Measurements from ENCODE around the gene MOCS1. TPM values are rescaled to one million over a fixed set of nuclear protein-coding genes. Genes with fewer than 3 reads are reported as not detected.

The MOCS1 gene
- total and polyA plus RNA-seq, 4 donors: 6.7 to 36.2 (median 29.2) TPM

DNA sequence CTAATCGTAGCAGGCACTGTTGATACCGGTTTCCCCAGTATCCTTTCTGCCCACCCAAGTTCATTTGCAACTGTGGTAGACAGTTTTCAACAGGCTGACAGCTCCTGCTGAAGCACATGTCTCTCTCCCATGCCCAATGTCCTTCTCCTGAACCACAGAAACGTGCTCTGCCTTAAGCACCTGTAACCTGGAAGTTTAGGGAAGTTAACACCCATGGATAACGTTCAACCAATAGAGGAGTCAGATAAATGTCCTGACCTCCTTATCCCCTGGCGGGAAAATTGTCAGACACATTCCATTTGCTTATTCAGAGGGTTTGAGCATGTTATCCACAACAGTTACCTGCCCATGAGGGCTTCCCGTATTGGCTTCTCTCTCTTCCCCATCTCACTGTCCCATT is 29.8 kb upstream of the MOCS1 start:
- 75% methylated on average over 6 of the region's 6 CpGs for WGBS
- DNase-seq (ENCODE audit: low spot score): no peak
- H3K4me3 ChIP-seq (ENCODE audit: low read depth in 1 of 3, low read length in 3 of 3): no peak overlapping the region

DNA sequence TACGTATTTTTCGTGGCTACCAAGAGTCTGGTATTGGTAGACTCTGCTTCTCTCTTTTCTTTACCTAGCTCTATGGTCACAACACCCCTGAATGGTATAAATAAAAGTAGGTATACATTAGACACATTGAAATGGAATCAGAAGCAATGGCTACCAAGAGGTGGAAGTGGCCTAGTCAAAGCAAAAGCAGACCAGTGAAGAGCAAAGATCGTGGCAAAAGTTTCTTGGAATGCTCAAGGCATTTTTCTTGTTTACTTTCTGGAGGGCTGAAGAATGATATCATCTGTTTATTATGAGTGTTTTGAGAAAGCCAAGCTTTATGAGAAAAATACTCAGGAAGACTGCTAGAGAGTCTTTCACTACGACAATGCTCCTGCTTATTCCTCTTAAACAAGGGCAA is 28.6 kb upstream of the MOCS1 start:
- H3K27ac ChIP-seq (ENCODE audit: low read depth in 1 of 2, low read length in 2 of 2): no peak overlapping the region
- H3K9ac ChIP-seq (ENCODE audit: low read depth in 1 of 2, low read length in 2 of 2): no peak overlapping the region
- TF ChIP-seq, protein P1, sequence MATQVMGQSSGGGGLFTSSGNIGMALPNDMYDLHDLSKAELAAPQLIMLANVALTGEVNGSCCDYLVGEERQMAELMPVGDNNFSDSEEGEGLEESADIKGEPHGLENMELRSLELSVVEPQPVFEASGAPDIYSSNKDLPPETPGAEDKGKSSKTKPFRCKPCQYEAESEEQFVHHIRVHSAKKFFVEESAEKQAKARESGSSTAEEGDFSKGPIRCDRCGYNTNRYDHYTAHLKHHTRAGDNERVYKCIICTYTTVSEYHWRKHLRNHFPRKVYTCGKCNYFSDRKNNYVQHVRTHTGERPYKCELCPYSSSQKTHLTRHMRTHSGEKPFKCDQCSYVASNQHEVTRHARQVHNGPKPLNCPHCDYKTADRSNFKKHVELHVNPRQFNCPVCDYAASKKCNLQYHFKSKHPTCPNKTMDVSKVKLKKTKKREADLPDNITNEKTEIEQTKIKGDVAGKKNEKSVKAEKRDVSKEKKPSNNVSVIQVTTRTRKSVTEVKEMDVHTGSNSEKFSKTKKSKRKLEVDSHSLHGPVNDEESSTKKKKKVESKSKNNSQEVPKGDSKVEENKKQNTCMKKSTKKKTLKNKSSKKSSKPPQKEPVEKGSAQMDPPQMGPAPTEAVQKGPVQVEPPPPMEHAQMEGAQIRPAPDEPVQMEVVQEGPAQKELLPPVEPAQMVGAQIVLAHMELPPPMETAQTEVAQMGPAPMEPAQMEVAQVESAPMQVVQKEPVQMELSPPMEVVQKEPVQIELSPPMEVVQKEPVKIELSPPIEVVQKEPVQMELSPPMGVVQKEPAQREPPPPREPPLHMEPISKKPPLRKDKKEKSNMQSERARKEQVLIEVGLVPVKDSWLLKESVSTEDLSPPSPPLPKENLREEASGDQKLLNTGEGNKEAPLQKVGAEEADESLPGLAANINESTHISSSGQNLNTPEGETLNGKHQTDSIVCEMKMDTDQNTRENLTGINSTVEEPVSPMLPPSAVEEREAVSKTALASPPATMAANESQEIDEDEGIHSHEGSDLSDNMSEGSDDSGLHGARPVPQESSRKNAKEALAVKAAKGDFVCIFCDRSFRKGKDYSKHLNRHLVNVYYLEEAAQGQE (IDR thresholded peaks at IDR 0.05): no peak
- TF ChIP-seq TAF1 (conservative IDR thresholded peaks at IDR 0.05): no peak
- TF ChIP-seq RXRA (IDR thresholded peaks at IDR 0.05): no peak
- no peaks in the 10 kb centered on the region for H3K4me1 ChIP-seq (ENCODE audit: control insufficient read depth in 4 of 4, insufficient read depth in 4 of 4, low read length in 3 of 4)
- H3K9me3 ChIP-seq (ENCODE audit: control insufficient read depth in 4 of 4, low read length in 3 of 4): no peaks in the 10 kb centered on the region
- no peaks in the 10 kb centered on the region for H3K36me3 ChIP-seq (ENCODE audit: control insufficient read depth in 4 of 4, insufficient read depth in 3 of 4, low read depth in 1 of 4, low read length in 3 of 4)
- H3K27me3 ChIP-seq (ENCODE audit: control insufficient read depth in 4 of 4, insufficient read depth in 4 of 4, low read length in 3 of 4): no peaks in the 10 kb centered on the region
- WGBS: 84% methylated on average over 4 of the region's 4 CpGs
- no peak overlapping the region for H3K4me3 ChIP-seq (ENCODE audit: low read depth in 1 of 3, low read length in 3 of 3)
- DNase-seq (ENCODE audit: low spot score): no peak

More for the DNA sequence above, 29.8 kb upstream of the MOCS1 start:
- Histone ChIP-seq H3K27me3 (ENCODE audit: control insufficient read depth in 4 of 4, insufficient read depth in 4 of 4, low read length in 3 of 4) (no peaks in the 10 kb centered on the region), H3K9me3 (ENCODE audit: control insufficient read depth in 4 of 4, low read length in 3 of 4) (no peaks in the 10 kb centered on the region), H3K36me3 (ENCODE audit: control insufficient read depth in 4 of 4, insufficient read depth in 3 of 4, low read depth in 1 of 4, low read length in 3 of 4) (no peaks in the 10 kb centered on the region), H3K27ac (ENCODE audit: low read depth in 1 of 2, low read length in 2 of 2) (no peak overlapping the region), H3K4me1 (ENCODE audit: control insufficient read depth in 4 of 4, insufficient read depth in 4 of 4, low read length in 3 of 4) (no peaks in the 10 kb centered on the region), H3K9ac (ENCODE audit: low read depth in 1 of 2, low read length in 2 of 2) (no peak overlapping the region)
- TF ChIP-seq EGR1 (IDR thresholded peaks at IDR 0.05; ENCODE audit: low read depth in 2 of 2) (no peak), GABPA (IDR thresholded peaks at IDR 0.05 in 1 of 2, conservative IDR thresholded peaks at IDR 0.05 in 1 of 2) (no peak), TAF1 (conservative IDR thresholded peaks at IDR 0.05) (no peak), SP1 (IDR thresholded peaks at IDR 0.05) (no peak), NR2F2 (IDR thresholded peaks at IDR 0.05) (no peak), FOXA2 (IDR thresholded peaks at IDR 0.05) (no peak), HNF4A (conservative IDR thresholded peaks at IDR 0.05) (no peak), ZBTB33 (IDR thresholded peaks at IDR 0.05) (no peak), YY1 (IDR thresholded peaks at IDR 0.05) (no peak), CTCF (IDR thresholded peaks at IDR 0.05; ENCODE audit: low read depth, low read length, missing input control) (no peak), ATF3 (IDR thresholded peaks at IDR 0.05) (no peak), RXRA (IDR thresholded peaks at IDR 0.05) (no peak)
- TF ChIP-seq, protein P2, sequence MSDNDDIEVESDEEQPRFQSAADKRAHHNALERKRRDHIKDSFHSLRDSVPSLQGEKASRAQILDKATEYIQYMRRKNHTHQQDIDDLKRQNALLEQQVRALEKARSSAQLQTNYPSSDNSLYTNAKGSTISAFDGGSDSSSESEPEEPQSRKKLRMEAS (IDR thresholded peaks at IDR 0.05): no peak

Measured in liver (tissue), 9 donors.